H4 (cell line): ENCODE measurements around the gene TMEM43. TPM values are rescaled to one million over a fixed set of nuclear protein-coding genes. Genes with fewer than 3 reads are reported as not detected.
A peak's percentile ranks its signal among the peaks of the same experiment; 100 is the strongest.

ENCODE experiments used
- DNase-seq: peaks from one replicate; pipeline ENCODE4 v3.0.0-alpha.2; 2015; ENCODE audit warnings: low spot score
- total RNA-seq: library from RNA; depleted of rRNA; stranded (reverse); fragments of >200 nt; shearing (Covaris generic); gene quantifications from 2 replicates; pipeline ENCODE4 v1.2.3, GENCODE V29; 2014

The TMEM43 gene
- total RNA-seq, 1 experiment from 2014 or later = 75.6 TPM

- no peak for DNase-seq
Measured at GRCh38 chr3:14122301-14122700, 2.6 kb upstream of the TMEM43 start.

GRCh38 chr3:14123308-14124222 lies 1.3 kb upstream of the TMEM43 start:
- no peak for DNase-seq

DNA sequence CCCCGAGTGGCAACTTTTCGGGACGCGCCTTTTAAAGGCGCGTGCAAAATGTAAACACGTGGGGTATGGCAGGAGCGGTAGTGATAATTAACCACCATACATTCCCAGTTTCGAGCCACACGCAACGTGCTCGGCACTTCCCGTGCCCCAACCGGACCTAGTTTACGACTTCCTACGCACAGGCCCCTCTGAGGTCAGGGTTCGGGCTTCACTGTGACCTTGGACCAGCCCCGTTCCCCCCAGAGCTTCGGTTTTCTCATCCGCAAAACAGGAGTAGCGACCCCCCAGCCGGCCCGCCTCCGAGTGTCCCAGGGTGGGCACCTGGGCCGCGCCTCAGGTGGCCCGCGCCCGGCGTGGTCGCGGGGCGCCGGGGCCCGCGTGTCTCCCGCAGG lies 633 bp upstream of the TMEM43 start:
- DNase-seq = peak; percentile 29

DNA sequence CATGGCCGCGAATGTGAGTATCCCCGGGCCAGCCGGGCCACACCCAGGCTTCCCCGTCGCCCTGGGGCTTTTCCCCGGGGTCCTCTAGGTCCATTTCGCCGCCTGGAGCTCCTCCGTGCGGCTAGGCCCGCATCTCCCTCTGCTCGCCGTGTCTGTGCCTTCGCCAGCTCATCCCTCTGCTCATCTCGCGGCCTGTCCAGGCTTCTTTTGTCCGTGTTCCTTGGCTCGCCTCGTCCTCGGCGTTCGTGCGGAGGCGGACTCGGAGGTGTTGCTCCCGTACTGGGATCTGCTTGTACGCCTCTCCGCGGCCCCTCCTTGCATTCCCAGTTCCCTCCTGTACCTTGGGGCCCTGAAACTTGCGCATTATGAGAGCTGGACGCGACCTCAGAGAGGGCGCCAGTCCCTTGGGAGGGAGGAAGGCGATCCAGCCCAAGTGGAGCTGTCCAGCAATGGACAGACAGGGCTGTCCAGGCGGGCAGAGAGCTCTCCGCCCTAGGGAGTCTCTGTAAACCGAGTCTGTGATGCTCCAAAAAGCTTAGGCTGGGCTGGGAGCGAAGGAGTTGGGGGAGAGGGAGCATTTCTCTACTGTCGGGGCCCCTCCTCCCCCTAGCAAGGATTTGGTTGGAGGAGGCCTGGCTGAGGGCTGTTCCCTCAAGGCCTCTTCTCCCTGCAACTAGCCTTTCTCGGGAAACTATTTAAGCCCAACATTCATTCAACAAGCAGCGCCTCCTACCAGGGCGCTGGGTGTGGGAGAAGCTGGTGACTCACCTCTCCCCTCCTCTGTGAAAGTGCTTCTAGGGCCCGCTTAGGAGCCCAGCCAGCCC lies 553 bp downstream of the TMEM43 start:
- DNase-seq = peak; percentile 80

DNA sequence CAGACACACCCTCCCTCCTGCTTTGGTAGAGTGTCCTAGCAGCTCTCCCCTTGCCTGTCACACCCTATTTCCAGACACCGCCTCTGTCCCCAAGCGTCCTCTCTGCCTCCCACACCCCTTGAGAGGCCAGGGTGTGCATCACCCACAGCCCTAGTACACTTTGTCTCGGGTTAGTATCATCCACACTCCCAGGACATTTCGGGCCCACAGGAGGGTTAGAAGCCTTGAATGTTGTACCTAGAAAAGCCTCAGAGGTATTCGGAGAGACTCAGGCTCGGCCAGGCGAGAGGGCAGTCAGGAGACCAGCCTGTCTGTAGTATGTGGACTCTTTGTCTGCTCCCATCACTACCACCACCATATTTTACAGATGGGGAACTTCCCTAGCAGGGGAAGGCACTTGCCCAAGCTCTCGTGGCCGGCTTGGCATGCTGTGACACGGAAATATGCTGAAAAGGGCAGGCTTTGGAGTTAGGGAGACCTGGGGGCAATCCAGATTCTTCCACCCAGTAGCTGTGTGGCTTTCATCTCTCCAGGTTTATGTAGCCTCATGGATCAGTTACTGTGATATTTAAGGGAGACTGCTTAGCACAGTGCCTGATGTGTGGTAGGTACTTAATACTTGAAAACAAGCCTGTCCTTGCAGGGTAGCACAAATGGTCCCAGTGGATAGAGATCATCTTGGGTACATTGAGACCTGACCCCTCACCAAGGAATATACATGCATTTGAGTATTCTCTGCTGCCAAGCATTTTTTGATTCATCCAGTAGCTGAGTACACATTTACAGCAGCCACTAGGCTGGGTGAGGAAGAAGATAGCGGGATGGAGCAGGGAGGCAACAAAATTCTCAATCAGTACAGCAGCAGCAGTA lies 1.4 kb downstream of the TMEM43 start:
- DNase-seq = no peak

DNA sequence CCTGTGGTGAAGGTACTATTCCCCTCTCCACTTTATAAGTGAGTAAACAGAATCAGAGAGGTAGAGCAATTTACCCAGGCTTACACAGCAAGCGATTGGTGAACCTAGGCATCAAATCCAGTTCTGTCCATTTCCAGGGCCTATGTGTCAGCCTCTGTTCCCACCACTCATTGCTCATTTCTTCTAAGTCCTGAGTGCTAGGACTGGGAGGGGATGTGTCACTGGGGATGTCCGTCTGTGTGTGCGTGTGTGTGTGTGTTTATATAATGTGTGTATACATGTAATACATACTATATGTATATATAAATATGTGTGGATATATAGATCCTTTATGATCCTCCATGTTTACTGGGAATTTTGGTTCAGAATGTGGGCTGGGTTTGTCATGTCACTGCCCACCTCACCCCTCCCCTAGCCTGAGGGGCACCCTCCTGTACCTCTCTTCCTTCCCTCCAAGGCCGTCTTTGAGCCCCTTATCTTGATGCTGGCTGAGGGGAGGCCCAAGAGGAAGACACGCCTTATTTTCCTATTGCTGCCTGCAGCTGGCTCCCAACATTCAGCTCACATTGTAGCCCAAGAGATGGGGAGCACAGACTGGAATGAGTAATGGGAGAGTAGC lies 2.1 kb downstream of the TMEM43 start:
- no peak for DNase-seq

DNA sequence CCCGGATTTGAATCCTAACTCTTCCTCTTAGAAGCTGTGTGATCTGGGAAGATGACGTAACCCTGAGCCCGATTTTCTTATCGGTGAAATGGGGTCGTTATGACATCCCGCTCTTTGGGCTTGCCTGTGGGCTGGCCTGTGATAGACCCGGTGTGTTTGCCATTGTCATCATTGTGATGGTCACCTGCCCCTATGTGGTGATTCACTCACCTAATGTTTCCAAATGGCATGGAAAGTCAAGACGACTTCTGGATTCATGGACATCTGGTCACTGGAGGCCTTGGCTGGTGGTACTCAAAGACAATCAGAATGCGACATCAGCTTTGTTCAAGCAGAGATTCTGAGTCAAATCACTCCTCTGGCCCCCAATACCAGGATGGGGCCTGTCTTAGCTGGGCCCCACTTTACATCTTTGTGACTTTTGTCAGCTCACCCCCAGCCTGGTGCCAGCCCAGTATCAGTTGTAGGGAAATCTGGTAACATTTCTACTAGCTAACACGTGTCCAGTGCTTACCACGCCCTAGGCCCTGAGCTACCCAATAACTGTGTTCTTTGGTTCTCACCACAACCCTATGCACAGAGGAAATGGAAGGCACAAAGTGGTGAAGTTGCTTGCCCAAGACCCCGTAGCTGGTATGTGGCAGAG lies 2.8 kb downstream of the TMEM43 start:
- no peak for DNase-seq

- DNase-seq = no peak
Measured at GRCh38 chr3:14128724-14129123, 3.9 kb downstream of the TMEM43 start.

DNA sequence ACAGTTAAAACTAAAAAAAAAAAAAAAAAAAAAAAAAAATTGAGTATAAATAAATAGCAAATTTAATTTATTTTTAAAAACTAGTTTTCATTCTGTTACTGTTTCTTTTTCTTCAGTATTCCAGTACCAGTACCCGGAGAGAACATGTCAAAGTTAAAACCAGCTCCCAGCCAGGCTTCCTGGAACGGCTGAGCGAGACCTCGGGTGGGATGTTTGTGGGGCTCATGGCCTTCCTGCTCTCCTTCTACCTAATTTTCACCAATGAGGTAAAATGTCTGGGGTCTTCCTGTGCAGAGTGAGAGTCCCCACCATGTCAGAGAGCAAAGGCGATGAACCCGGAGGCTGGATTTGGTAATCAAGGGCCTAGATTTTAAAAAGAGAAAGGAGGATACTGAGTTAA lies 4.4 kb downstream of the TMEM43 start:
- DNase-seq = no peak

DNA sequence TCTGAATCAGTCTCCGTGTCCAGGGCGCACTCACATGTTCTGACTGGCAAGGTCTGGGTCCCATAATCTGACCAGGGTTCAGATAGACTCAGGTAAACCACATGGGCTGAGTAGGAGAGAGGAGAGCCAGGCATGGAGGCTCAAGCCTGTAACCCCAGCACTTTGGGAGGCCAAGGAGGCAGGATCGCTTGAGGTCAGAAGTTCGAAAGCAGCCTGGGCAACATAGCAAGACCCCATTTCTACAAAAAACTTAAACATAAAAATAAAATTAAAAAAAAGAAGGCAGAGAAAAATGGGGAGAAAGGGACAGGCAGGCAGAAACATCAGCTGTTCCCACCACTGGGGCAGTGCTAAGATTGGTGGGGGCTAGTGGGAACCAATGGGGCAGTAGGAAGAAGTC lies 5.4 kb downstream of the TMEM43 start:
- no peak for DNase-seq

- no peak for DNase-seq
Measured at GRCh38 chr3:14130707-14131106, 5.9 kb downstream of the TMEM43 start.

GRCh38 chr3:14131134-14131533 lies 6.3 kb downstream of the TMEM43 start:
- DNase-seq = no peak

- no peak for DNase-seq
Measured at GRCh38 chr3:14132120-14132519, 7.3 kb downstream of the TMEM43 start.

DNA sequence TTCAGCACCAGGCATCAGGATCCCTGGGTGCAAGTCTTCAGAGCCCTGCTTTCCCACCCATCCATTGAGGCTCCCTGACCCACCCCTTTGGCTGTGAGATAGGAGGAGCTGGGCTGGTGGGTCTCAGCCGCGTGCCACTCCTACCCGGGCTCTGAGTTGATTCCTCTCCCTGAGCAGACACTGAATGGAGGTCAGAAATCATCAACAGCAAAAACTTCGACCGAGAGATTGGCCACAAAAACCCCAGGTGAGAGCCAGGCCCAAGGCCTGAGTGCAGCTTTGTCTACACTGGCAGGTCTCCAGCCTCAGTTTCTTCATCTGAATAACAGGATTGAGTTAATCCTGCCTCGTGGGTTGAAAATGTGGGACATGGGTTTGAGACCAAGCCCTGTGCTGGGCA lies 7.8 kb downstream of the TMEM43 start:
- no peak for DNase-seq

DNA sequence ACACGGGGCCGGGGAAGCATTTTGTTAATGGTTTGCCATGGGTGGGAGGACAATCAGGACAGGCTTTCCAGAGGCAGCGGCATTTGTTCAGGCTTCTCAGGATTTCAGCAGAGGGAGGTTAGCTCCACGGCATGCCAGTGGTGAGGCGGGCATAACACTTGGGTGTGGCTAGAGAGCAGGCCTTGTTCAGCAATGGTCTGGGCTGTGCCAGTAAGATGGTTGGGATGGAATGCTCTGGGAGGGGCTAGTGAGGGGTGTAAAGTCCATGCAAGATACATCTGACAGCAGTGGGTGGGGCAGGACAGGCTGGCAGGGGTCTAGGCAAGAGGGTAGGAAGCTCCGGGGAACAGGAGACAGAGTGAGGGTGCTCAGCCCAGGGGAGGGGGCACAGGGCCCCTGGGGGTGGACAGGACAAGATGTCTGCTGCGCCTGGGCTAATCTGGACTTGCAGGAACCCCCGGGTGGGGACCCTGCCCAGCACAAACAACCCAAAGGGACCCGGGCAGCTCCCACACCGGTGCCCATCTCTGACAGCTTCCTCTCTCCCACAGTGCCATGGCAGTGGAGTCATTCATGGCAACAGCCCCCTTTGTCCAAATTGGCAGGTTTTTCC lies 8.4 kb downstream of the TMEM43 start:
- DNase-seq = no peak

DNA sequence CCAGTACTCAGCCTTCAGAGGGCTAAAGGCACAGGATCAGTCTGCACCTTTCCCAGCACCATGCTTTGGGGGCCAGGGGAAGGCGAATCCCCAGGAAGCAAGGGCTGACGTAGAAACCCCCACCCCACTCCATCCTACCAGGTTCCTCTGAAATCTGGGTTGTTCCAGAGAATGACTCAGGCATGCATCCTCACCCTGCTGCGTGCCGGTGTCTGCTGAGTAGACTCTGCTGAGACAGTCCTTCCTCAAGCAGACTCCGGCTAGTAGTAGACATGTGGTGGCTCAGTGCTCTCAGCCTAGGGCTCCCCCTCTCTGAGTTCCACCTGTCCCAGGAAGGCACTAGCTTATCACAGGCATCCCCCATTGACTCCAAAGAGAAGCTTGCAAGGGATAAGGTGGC lies 9.0 kb downstream of the TMEM43 start:
- no peak for DNase-seq

DNA sequence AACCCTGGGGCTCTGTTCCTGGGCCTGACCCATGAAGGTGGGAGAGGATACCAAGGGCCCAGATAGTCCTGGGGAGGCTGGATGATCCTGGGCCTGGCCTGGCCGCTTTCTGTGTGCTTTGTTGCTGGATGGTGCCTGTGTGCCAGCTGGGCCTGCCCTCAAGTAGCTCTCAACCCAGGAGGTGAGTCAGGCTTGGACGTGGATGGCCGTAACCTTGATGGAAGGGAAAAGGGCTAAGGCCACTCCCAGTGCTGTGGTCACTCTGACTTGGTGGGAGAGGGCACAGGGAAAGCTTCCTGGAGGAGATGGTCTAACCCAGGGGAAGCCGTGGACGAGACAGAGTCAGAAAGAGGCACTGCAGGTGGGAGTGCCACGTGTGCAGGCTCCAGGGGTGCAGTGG lies 9.4 kb downstream of the TMEM43 start:
- DNase-seq = no peak

DNA sequence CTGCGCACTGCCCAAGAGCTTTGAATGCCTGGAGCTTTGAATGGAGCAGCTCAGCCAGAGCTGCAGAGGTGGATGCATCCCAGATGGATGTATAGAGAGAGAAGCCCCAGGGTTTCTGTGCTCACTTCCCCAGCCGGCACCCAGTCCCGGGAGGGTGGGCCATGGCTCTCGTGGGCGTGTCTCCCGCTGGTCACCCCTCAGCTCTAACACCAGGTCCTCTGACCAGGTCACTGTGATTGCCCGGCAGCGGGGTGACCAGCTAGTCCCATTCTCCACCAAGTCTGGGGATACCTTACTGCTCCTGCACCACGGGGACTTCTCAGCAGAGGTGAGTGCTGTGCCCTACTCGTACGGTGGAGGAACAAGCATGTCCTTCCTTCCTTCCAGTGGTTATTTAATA lies 10.7 kb downstream of the TMEM43 start:
- DNase-seq = no peak

- DNase-seq = peak; percentile 36
Measured at GRCh38 chr3:14137004-14137403, 12.2 kb downstream of the TMEM43 start.

GRCh38 chr3:14137445-14137844 lies 12.6 kb downstream of the TMEM43 start:
- DNase-seq = no peak
